ENCODE data around the gene BAD.

GRCh38 chr11:64312947-64313346, 28.5 kb upstream of the BAD start:
- TF ChIP-seq CTCF (conservative IDR thresholded peaks at IDR 0.05) (no peak), ZFX (IDR thresholded peaks at IDR 0.05) (no peak)
